HTR-8/SVneo (cell line): ENCODE data around the gene PTPN6.

Source experiments
- DNase-seq: peaks from one replicate; pipeline ENCODE4 v3.0.0; 2011; ENCODE audit warnings: low spot score, mixed read lengths; ENCODE audit not compliant: insufficient read length
- FAIRE-seq: peaks from 2 replicates; lab custom pipeline; 2011; peaks lifted over from hg19 to GRCh38; lab: Jason Lieb, UNC

PTPN6 gene

GRCh38 chr12:6996040-6996441, 44.9 kb downstream of the PTPN6 start:
- DNase-seq (peak; percentile 63), FAIRE-seq (peak; percentile 74)

- no peak for DNase-seq
- peak; percentile 42 for FAIRE-seq
These were observed 47.7 kb downstream of the PTPN6 start for GRCh38 chr12:6998715-6999451.

DNA sequence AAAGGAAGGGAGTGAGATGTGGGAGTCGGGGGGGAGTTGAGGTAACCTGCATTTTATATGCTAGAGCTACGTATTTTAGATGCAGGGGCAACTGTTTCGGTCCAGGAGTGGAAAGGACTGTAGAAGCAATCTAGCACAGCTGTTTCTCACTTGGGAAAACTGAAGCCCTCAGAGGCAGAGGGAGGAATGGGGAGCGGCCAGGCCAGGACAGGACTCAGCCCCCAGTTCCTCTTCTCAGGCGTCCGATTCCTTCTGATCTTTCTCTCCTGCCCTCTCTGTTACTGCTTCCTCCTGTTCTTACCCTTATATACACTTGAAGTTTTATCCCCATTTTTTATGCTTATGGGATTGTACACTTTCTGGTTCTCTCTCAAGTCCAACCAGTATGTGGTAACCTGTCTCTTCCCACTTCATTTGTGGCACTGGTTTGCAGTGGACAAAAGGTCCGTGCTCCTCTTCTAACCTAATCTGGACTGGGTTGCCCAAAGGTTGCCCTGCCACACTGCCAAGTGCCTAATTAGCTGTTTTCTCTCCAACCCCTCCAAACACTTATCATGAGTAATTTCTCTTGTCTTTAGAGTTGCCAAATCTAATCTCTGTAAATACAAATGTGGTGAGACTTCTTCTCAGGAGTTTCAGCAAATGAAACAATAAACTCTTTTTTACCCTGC, 50.9 kb downstream of the PTPN6 start:
- DNase-seq = no peak
- no peak for FAIRE-seq

DNA sequence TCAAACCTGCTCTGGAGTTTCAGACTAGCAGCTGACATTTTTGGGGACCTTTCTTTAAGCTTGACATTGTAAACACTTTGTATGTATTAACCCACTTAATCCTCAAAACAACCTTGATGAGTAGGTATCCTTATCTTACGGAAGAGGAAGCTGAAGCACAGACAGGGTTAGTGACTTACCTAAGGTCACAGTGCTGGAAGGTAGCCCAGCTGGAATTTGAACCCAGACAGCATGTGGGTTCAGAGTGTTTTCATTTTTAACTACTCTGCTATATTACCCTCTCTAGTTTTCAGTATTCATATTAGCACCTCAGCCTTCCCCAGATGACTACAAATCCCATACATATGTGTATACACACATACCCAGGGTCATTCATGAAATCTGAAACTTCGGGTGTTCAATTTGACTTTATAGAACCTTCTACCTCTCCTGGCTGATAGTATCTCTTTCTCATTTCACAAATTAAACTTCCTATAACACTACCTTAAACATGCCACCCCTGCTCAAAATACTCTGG, 53.2 kb downstream of the PTPN6 start:
- FAIRE-seq = peak; percentile 4
- no peak for DNase-seq

DNA sequence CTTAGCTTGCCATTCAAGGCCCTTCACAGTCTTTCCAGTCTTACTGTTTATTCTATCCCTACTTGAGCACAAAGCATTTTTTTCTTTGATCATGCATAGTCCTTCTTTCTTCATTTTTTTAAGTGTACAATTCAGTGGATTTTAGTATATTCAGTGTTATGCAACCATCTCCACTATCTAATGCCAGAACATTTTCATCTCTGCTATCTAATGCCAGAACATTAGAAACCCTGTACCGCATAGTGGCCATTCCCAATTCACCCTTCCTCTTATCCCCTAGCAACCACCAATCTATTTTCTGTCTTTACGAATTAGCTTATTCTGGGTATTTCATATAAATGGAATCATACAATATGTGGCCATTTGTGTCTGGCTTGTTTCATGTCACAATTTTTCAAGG, 53.7 kb downstream of the PTPN6 start:
- FAIRE-seq = no peak
- no peak for DNase-seq

DNA sequence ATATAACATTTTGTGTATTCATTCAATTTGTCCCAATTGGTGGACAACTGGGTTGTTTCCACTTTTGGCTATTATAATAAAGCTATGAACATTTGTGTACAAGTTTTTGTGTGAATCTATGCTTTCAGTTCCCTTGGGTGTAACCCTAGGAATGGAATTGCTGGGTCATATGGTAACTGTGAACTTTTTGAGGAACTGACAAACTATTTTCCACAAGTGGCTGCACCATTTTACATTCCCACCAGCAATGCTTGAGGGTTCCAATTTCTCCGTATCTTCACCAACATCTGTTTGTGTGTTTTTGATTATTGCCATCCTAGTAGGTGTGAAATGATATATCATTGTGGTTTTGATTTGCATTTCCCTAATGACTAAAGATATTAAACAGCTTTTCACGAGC, 54.2 kb downstream of the PTPN6 start:
- DNase-seq (no peak), FAIRE-seq (no peak)

GRCh38 chr12:7006639-7007038, 55.5 kb downstream of the PTPN6 start:
- no peak for FAIRE-seq
- no peak for DNase-seq

DNA sequence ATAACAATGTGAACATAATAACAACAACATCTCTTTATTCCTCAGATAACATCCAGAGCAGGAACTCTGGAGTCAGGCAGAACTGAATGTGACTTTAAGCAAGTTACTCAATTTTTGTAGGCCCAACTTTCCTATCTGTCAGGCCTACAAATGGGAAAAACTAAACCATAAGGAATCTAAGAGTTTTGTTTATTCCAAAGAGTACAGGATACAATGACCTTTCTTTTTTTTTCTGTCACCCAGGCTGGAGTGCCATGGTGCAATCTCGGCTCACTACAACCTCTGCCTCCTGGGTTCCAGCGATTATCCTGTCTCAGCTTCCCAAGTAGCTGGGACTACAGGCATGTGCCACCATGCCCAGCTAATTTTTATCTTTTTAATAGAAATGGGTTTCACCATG, 57.7 kb downstream of the PTPN6 start:
- no peak for FAIRE-seq
- no peak for DNase-seq

DNA sequence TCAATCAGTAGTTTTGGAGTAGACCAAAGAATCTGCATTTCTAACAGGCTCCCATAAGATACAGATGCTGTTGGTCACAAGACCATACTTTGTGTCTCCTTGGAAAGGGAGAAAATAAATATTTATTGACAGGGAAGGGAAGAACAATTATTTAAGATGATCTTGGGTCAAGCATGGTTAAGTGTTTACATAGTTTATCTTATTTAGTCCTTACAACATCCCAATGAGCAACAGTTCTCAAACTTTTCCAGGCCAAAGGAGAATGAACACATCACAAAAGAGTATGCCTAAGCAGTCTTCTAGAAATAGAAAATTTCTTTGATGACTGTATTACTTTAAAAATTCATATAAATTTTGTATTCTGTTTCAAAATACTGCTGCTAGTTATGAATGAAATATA, 58.4 kb downstream of the PTPN6 start:
- DNase-seq (no peak), FAIRE-seq (no peak)
